Middle frontal gyrus (tissue), 1 donor: ENCODE results near the gene PDGFRB.
"Not testable (repeated sequence)": the region's sequence is repeated elsewhere in the genome, so short reads cannot be mapped to it uniquely, and the experiment has no call there.

Experiments used
- DNase-seq: peaks from one replicate; pipeline ENCODE4 v3.0.0-alpha.2; 2015; ENCODE audit warnings: low spot score; ENCODE audit errors: extremely low spot score

PDGFRB gene

GRCh38 chr5:150085191-150085912, 70.3 kb downstream of the PDGFRB start:
- no peak for DNase-seq

- not testable (repeated sequence) for DNase-seq
Observed at GRCh38 chr5:150084754-150085153, 70.9 kb downstream of the PDGFRB start.

- DNase-seq: no peak
Observed at GRCh38 chr5:150082889-150083288, 72.8 kb downstream of the PDGFRB start.

- DNase-seq: no peak
Observed at GRCh38 chr5:150082374-150082773, 73.3 kb downstream of the PDGFRB start.

GRCh38 chr5:150081541-150082283, 73.9 kb downstream of the PDGFRB start:
- DNase-seq: no peak

GRCh38 chr5:150080696-150081435, 74.8 kb downstream of the PDGFRB start:
- DNase-seq: no peak

GRCh38 chr5:150079909-150080461, 75.7 kb downstream of the PDGFRB start:
- DNase-seq: no peak

- no peak for DNase-seq
Observed at GRCh38 chr5:150078802-150079689, 76.6 kb downstream of the PDGFRB start.

GRCh38 chr5:150077996-150078801, 77.4 kb downstream of the PDGFRB start:
- no peak for DNase-seq

GRCh38 chr5:150077060-150077459, 78.6 kb downstream of the PDGFRB start:
- DNase-seq: no peak

- DNase-seq: no peak
Observed at GRCh38 chr5:150075806-150076205, 79.8 kb downstream of the PDGFRB start.

- no peak for DNase-seq
Observed at GRCh38 chr5:150075233-150075632, 80.4 kb downstream of the PDGFRB start.

- no peak for DNase-seq
Observed at GRCh38 chr5:150073677-150074076, 82.0 kb downstream of the PDGFRB start.

GRCh38 chr5:150073086-150073625, 82.5 kb downstream of the PDGFRB start:
- DNase-seq: no peak

- no peak for DNase-seq
Observed at GRCh38 chr5:150070821-150071220, 84.8 kb downstream of the PDGFRB start.

- DNase-seq: no peak
Observed at GRCh38 chr5:150069672-150070627, 85.7 kb downstream of the PDGFRB start.

- DNase-seq: no peak
Observed at GRCh38 chr5:150068961-150069645, 86.5 kb downstream of the PDGFRB start.

- no peak for DNase-seq
Observed at GRCh38 chr5:150068472-150068871, 87.2 kb downstream of the PDGFRB start.
